ENCODE measurements around the gene FIP1L1.
A peak's percentile ranks its signal among the peaks of the same experiment; 100 is the strongest.

The FIP1L1 gene

GRCh38 chr4:53500546-53500945 is 123.1 kb downstream of the FIP1L1 start:
- TF ChIP-seq CTCF (IDR thresholded peaks at IDR 0.05; ENCODE audit: insufficient read depth, low read depth, low read length, missing control alignments), result no peak
- H3K4me3 ChIP-seq (ENCODE audit: low read length), result no peak overlapping the region
- no peak for DNase-seq (ENCODE audit: low read depth)

GRCh38 chr4:53501561-53501960 is 124.1 kb downstream of the FIP1L1 start:
- no peak overlapping the region for H3K4me3 ChIP-seq (ENCODE audit: low read length)
- DNase-seq (ENCODE audit: low read depth), result peak; percentile 66
- no peak for TF ChIP-seq CTCF (IDR thresholded peaks at IDR 0.05; ENCODE audit: insufficient read depth, low read depth, low read length, missing control alignments)

- no peak for DNase-seq (ENCODE audit: low read depth)
- no peak overlapping the region for H3K4me3 ChIP-seq (ENCODE audit: low read length)
- TF ChIP-seq CTCF (IDR thresholded peaks at IDR 0.05; ENCODE audit: insufficient read depth, low read depth, low read length, missing control alignments), result no peak
Measured at GRCh38 chr4:53502094-53502493, 124.7 kb downstream of the FIP1L1 start.

- no peak overlapping the region for H3K4me3 ChIP-seq (ENCODE audit: low read length)
- DNase-seq (ENCODE audit: low read depth), result peak; percentile 32
- peak; percentile 45 for TF ChIP-seq CTCF (IDR thresholded peaks at IDR 0.05; ENCODE audit: insufficient read depth, low read depth, low read length, missing control alignments)
Measured at GRCh38 chr4:53505947-53506346, 128.5 kb downstream of the FIP1L1 start.

- no peak for DNase-seq (ENCODE audit: low read depth)
- no peak for TF ChIP-seq CTCF (IDR thresholded peaks at IDR 0.05; ENCODE audit: insufficient read depth, low read depth, low read length, missing control alignments)
- H3K4me3 ChIP-seq (ENCODE audit: low read length), result no peak overlapping the region
Measured at GRCh38 chr4:53507058-53507457, 129.6 kb downstream of the FIP1L1 start.

- no peak for DNase-seq (ENCODE audit: low read depth)
- H3K4me3 ChIP-seq (ENCODE audit: low read length), result no peak overlapping the region
- TF ChIP-seq CTCF (IDR thresholded peaks at IDR 0.05; ENCODE audit: insufficient read depth, low read depth, low read length, missing control alignments), result no peak
Measured at GRCh38 chr4:53507671-53508286, 130.3 kb downstream of the FIP1L1 start.

GRCh38 chr4:53508446-53508845 is 131.0 kb downstream of the FIP1L1 start:
- H3K4me3 ChIP-seq (ENCODE audit: low read length), result no peak overlapping the region
- no peak for TF ChIP-seq CTCF (IDR thresholded peaks at IDR 0.05; ENCODE audit: insufficient read depth, low read depth, low read length, missing control alignments)
- DNase-seq (ENCODE audit: low read depth), result peak; percentile 11
